ENCODE measurements around the gene STK25.

DNA sequence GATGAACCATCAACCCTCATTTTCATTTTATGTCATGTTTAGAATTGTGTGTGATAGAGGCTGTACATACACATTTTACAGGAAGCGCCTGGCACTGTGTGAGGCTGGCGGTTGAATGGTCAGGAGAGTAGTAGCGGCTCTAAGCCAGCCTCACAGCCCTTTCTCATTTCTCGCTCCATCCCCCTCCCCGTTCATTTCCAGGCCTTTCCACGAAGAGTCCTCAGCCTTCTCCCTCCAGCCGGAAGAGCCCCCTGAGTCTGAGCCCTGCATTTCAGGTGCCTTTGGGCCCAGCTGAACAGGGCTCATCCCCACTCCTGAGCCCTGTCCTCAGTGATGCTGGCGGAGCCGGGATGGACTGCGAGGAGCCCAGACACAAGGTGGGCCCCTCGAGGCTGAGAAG is 51.8 kb downstream of the STK25 start:
- TF ChIP-seq, protein P1, sequence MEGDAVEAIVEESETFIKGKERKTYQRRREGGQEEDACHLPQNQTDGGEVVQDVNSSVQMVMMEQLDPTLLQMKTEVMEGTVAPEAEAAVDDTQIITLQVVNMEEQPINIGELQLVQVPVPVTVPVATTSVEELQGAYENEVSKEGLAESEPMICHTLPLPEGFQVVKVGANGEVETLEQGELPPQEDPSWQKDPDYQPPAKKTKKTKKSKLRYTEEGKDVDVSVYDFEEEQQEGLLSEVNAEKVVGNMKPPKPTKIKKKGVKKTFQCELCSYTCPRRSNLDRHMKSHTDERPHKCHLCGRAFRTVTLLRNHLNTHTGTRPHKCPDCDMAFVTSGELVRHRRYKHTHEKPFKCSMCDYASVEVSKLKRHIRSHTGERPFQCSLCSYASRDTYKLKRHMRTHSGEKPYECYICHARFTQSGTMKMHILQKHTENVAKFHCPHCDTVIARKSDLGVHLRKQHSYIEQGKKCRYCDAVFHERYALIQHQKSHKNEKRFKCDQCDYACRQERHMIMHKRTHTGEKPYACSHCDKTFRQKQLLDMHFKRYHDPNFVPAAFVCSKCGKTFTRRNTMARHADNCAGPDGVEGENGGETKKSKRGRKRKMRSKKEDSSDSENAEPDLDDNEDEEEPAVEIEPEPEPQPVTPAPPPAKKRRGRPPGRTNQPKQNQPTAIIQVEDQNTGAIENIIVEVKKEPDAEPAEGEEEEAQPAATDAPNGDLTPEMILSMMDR (IDR thresholded peaks at IDR 0.05), result no peak
- TF ChIP-seq POLR2AphosphoS5 (IDR thresholded peaks at IDR 0.05; ENCODE audit: insufficient read depth in 1 of 2, low read depth in 1 of 2) (no peak), POLR2A (IDR thresholded peaks at IDR 0.05) (no peak)

Measured in vagina (tissue), 2 donors.